GM12801 (cell line): ENCODE data around the gene SECISBP2L.

Experiments used
- CTCF ChIP-seq: IDR thresholded peaks from one replicate; pipeline ENCODE4 v1.5.1; 2011; ENCODE audit warnings: control low read depth; ENCODE audit not compliant: insufficient read length; ENCODE audit errors: extremely low read depth

SECISBP2L gene

GRCh38 chr15:48981941-48982340 lies 64.3 kb downstream of the SECISBP2L start:
- no peak for TF ChIP-seq CTCF

- TF ChIP-seq CTCF = no peak
These were observed 67.6 kb downstream of the SECISBP2L start for GRCh38 chr15:48978638-48979037.

GRCh38 chr15:48976444-48977088 lies 69.7 kb downstream of the SECISBP2L start:
- TF ChIP-seq CTCF = no peak

GRCh38 chr15:48975472-48976419 lies 70.5 kb downstream of the SECISBP2L start:
- TF ChIP-seq CTCF = no peak

GRCh38 chr15:48974882-48975281 lies 71.4 kb downstream of the SECISBP2L start:
- TF ChIP-seq CTCF = no peak

- no peak for TF ChIP-seq CTCF
These were observed 73.3 kb downstream of the SECISBP2L start for GRCh38 chr15:48972750-48973503.

GRCh38 chr15:48968066-48968465 lies 78.2 kb downstream of the SECISBP2L start:
- TF ChIP-seq CTCF = no peak
